Fibroblast of villous mesenchyme (primary cell): ENCODE measurements around the gene ASTN2. TPM values are rescaled to one million over a fixed set of nuclear protein-coding genes. Genes with fewer than 3 reads are reported as not detected.
A peak's percentile ranks its signal among the peaks of the same experiment; 100 is the strongest.

Source experiments
- DNase-seq: peaks from one replicate; pipeline ENCODE4 v3.0.0-alpha.2; 2010; ENCODE audit warnings: low read depth
- H3K4me3 ChIP-seq: 2 replicates; pipeline ENCODE4 v1.5.1; 2011; ENCODE audit warnings: low read depth, mild to moderate bottlenecking, low read length
- total RNA-seq: library from RNA; depleted of rRNA; stranded (reverse); fragments of >200 nt; gene quantifications from 2 replicates; pipeline ENCODE4 v1.2.3, GENCODE V29; 2012
- TF ChIP-seq, protein P1 (sequence below): IDR thresholded peaks from 2 replicates; pipeline ENCODE4 v1.5.1; 2012; ENCODE audit warnings: low read depth, mild to moderate bottlenecking, low read length; ENCODE audit not compliant: insufficient read depth

The ASTN2 gene
- total RNA-seq, 1 donor, result 5.6 TPM

GRCh38 chr9:116383936-116384335 lies 1030.9 kb downstream of the ASTN2 start:
- TF ChIP-seq, protein P1, sequence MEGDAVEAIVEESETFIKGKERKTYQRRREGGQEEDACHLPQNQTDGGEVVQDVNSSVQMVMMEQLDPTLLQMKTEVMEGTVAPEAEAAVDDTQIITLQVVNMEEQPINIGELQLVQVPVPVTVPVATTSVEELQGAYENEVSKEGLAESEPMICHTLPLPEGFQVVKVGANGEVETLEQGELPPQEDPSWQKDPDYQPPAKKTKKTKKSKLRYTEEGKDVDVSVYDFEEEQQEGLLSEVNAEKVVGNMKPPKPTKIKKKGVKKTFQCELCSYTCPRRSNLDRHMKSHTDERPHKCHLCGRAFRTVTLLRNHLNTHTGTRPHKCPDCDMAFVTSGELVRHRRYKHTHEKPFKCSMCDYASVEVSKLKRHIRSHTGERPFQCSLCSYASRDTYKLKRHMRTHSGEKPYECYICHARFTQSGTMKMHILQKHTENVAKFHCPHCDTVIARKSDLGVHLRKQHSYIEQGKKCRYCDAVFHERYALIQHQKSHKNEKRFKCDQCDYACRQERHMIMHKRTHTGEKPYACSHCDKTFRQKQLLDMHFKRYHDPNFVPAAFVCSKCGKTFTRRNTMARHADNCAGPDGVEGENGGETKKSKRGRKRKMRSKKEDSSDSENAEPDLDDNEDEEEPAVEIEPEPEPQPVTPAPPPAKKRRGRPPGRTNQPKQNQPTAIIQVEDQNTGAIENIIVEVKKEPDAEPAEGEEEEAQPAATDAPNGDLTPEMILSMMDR, result no peak
- H3K4me3 ChIP-seq, result no peak overlapping the region
- peak; percentile 34 for DNase-seq

DNA sequence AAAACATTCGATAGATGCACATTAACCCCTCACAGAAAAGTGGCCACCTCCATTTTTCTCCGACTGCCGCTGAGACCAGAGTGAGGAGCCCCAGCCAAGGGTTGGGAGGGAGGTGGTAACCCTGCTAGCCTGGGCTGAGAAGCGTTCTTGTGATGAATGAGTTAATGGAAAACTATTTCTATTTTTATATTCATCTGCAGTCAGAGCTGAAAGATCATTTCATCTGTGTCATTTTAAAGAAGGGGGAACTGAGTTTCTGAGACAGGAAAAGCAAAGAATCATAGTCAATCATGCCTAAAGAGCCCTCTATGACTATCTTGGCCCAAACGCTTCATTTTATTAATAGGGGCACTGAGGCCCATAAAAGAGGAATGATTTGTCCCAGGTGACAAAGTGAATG lies 1031.7 kb downstream of the ASTN2 start:
- TF ChIP-seq, protein P1, result no peak
- no peak overlapping the region for H3K4me3 ChIP-seq
- DNase-seq, result no peak

- no peak for DNase-seq
- TF ChIP-seq, protein P1, result no peak
- H3K4me3 ChIP-seq, result no peak overlapping the region
Observed at GRCh38 chr9:116382053-116382452, 1032.8 kb downstream of the ASTN2 start.

GRCh38 chr9:116381350-116381749 lies 1033.5 kb downstream of the ASTN2 start:
- TF ChIP-seq, protein P1, result no peak
- peak; percentile 72 for DNase-seq
- no peak overlapping the region for H3K4me3 ChIP-seq

DNA sequence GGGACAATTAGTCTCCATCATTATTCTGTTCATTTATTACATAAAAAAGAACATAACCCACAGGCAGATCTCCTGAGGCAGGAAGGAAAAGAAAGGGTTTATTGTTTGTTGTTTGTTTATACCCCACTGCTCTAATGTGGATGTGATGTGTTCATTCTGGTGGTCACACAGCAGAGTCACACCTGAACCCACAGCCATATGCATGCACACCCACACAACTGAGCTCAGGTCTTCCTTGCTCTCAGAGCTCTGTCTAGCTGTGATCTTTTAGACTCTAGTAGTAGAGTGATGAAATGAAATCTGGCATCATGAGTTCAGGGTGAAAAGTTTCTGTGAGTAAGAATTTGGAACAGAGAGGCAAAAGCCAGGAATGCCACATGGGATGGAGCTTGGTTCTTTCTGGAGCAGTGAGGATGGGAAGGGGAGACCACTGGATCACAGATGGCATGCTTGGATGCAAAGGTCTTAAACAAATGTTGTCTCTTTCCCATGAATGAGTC lies 1034.3 kb downstream of the ASTN2 start:
- H3K4me3 ChIP-seq, result no peak overlapping the region
- TF ChIP-seq, protein P1, result no peak
- DNase-seq, result peak; percentile 17

GRCh38 chr9:116379821-116380220 lies 1035.0 kb downstream of the ASTN2 start:
- H3K4me3 ChIP-seq, result no peak overlapping the region
- DNase-seq, result no peak
- TF ChIP-seq, protein P1, result no peak

DNA sequence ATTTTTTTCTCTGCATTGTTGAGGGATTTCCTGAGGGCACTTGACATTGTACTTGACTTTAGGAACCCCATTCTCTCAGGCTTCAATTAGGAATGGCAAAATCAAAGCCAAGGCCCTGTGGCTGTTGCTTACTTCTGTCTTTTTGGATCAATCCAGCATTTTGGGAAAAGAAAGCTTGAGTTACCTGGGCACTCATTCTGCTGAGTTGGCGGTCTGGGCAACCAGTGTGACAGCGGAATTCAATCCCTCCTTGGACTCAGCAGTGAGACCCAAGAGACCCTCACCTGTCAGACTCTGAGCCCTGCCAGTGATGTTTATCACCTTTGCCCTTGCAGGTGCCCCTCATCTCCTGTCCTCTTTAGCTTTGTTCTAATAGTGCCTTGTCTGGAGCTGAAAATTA lies 1036.0 kb downstream of the ASTN2 start:
- TF ChIP-seq, protein P1, result no peak
- no peak for DNase-seq
- H3K4me3 ChIP-seq, result no peak overlapping the region
